ENCODE measurements around the gene HS6ST3. TPM values are rescaled to one million over a fixed set of nuclear protein-coding genes. Genes with fewer than 3 reads are reported as not detected.

Gene HS6ST3
- total RNA-seq, 6 donors from 2014 or later: 0.03 to 1.0 (median 0.22) TPM; not detected in 1

DNA sequence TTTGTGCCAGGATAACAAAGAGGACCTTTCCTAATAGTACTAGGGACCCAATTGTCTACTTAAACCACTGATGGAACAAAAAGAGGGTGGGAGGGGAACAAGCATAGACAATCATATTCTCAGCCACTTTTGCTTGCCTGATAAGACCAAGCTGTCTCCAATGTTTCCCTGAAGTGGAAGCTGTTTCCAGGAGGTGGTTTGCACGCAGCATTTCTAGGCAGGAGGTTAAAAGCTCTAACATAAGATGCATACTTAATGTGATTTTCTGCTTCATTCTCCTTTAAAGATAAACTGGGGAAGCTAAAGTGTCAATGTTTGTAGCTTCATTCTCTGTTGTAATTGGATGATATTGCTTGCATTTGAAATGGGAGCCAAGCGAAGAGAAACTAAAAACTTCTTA is 442.9 kb downstream of the HS6ST3 start:
- Histone ChIP-seq H3K9me3 (no peaks in the 10 kb centered on the region), H3K4me3 (no peak overlapping the region), H3K4me1 (no peaks in the 10 kb centered on the region), H3K27ac (no peak overlapping the region), H3K36me3 (no peaks in the 10 kb centered on the region), H3K27me3 (no peaks in the 10 kb centered on the region)
- WGBS, 2 donors: 84 to 90% methylated on average over 2 of the region's 2 CpGs
- no peak for TF ChIP-seq CTCF (IDR thresholded peaks at IDR 0.05)
- no peak for TF ChIP-seq POLR2A (IDR thresholded peaks at IDR 0.05)
- no peak for TF ChIP-seq EP300 (IDR thresholded peaks at IDR 0.05)
- no peak for TF ChIP-seq POLR2AphosphoS5 (IDR thresholded peaks at IDR 0.05)
- ATAC-seq (ENCODE audit: low FRiP score in 2 of 2) (no peak), DNase-seq (no peak)

DNA sequence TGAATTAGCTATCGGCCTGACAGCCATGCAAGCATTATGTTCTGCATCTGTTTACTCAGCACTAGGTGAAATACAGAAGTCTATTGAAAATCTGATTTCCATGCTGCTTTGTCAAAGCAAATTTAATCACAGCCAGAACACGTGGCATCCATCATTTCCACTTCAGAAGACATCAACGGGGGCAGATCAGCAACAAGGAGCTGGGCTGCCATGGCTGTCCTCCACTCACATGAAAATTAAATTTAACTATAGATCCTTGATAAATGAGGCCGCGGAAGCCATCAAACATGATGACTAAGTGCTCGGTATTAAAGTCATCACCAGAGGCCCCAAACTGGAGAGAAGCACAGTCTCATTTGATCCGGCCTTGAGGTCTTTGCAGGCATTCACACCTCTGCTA is 443.5 kb downstream of the HS6ST3 start:
- no peaks in the 10 kb centered on the region for H3K9me3 ChIP-seq
- no peak overlapping the region for H3K27ac ChIP-seq
- TF ChIP-seq POLR2AphosphoS5 (IDR thresholded peaks at IDR 0.05) (no peak), POLR2A (IDR thresholded peaks at IDR 0.05) (no peak)
- no peak for DNase-seq
- H3K36me3 ChIP-seq: no peaks in the 10 kb centered on the region
- 65 to 67% methylated on average over 7 of the region's 7 CpGs for WGBS, 2 donors
- no peaks in the 10 kb centered on the region for H3K27me3 ChIP-seq
- ATAC-seq (ENCODE audit: low FRiP score in 2 of 2): no peak
- no peaks in the 10 kb centered on the region for H3K4me1 ChIP-seq
- no peak overlapping the region for H3K4me3 ChIP-seq

DNA sequence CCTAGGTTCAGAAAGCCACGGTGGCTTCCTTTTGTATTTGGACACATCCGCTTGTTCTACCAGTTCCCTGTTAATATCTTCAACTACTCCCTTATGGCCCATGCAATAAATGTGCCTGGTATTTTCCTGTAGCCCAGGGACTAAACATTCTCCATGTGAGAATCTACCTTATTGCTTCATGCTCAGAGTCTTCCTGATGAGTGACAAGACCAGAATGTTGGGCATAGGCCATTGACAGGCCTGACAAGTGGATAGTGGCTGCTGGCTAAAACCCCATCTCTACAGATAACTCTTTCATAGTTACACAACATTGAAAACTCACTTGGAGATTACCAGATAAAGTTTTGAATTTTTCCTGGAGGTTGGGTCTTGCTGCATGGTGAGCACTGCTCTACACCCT is 449.9 kb downstream of the HS6ST3 start:
- 93 to 95% methylated on average over 2 of the region's 2 CpGs for WGBS, 2 donors
- H3K27ac ChIP-seq: no peak overlapping the region
- no peaks in the 10 kb centered on the region for H3K9me3 ChIP-seq
- ATAC-seq (ENCODE audit: low FRiP score in 2 of 2): no peak
- no peak for DNase-seq
- H3K27me3 ChIP-seq: no peaks in the 10 kb centered on the region
- TF ChIP-seq POLR2A (IDR thresholded peaks at IDR 0.05): no peak
- TF ChIP-seq CTCF (IDR thresholded peaks at IDR 0.05): no peak
- no peak for TF ChIP-seq POLR2AphosphoS5 (IDR thresholded peaks at IDR 0.05)
- no peak for TF ChIP-seq EP300 (IDR thresholded peaks at IDR 0.05)
- H3K36me3 ChIP-seq: no peaks in the 10 kb centered on the region
- H3K4me1 ChIP-seq: no peaks in the 10 kb centered on the region
- no peak overlapping the region for H3K4me3 ChIP-seq

- WGBS, 2 donors: 62 to 75% methylated on average over 3 of the region's 3 CpGs
- no peaks in the 10 kb centered on the region for H3K36me3 ChIP-seq
- no peaks in the 10 kb centered on the region for H3K4me1 ChIP-seq
- ATAC-seq (ENCODE audit: low FRiP score in 2 of 2): no peak
- H3K27ac ChIP-seq: no peak overlapping the region
- H3K9me3 ChIP-seq: no peaks in the 10 kb centered on the region
- no peak for DNase-seq
- no peaks in the 10 kb centered on the region for H3K27me3 ChIP-seq
- TF ChIP-seq POLR2AphosphoS5 (IDR thresholded peaks at IDR 0.05) (no peak), EP300 (IDR thresholded peaks at IDR 0.05) (no peak), CTCF (IDR thresholded peaks at IDR 0.05) (no peak), POLR2A (IDR thresholded peaks at IDR 0.05) (no peak)
- H3K4me3 ChIP-seq: no peak overlapping the region
Observed at GRCh38 chr13:96540670-96541069, 450.8 kb downstream of the HS6ST3 start.

- Histone ChIP-seq H3K4me3 (no peak overlapping the region), H3K9me3 (no peaks in the 10 kb centered on the region), H3K27me3 (no peaks in the 10 kb centered on the region), H3K27ac (no peak overlapping the region), H3K36me3 (no peaks in the 10 kb centered on the region), H3K4me1 (no peaks in the 10 kb centered on the region)
- DNase-seq (no peak), ATAC-seq (ENCODE audit: low FRiP score in 2 of 2) (no peak)
- WGBS, 2 donors: 73 to 74% methylated on average over 2 of the region's 2 CpGs
- no peak for TF ChIP-seq CTCF (IDR thresholded peaks at IDR 0.05)
- TF ChIP-seq POLR2AphosphoS5 (IDR thresholded peaks at IDR 0.05): no peak
- no peak for TF ChIP-seq POLR2A (IDR thresholded peaks at IDR 0.05)
- no peak for TF ChIP-seq EP300 (IDR thresholded peaks at IDR 0.05)
Observed at GRCh38 chr13:96542986-96543385, 453.1 kb downstream of the HS6ST3 start.

Measured in upper lobe of left lung (tissue), 6 donors.